T1000 (cell line): Measurements from ENCODE around the gene SLC1A5.
"Not testable (repeated sequence)": the region's sequence is repeated elsewhere in the genome, so short reads cannot be mapped to it uniquely, and the experiment has no call there.

Experiments
- DNase-seq: peaks from one replicate; lab custom pipeline; 2025; ENCODE audit warnings: mixed read lengths; lab: John Stamatoyannopoulos, UW

Gene SLC1A5

GRCh38 chr19:46788262-46788967 is at the start of gene SLC1A5:
Gene SLC1A5, minus strand, starts transcription at chr19:46788594. Its CDS starts 629 bp downstream, at chr19:46787965.
- DNase-seq: peak; percentile 96

GRCh38 chr19:46838160-46838559 is 49.8 kb upstream of the SLC1A5 start:
- no peak for DNase-seq

- no peak for DNase-seq
Measured at GRCh38 chr19:46834984-46835383, 46.6 kb upstream of the SLC1A5 start.

- DNase-seq: no peak
Measured at GRCh38 chr19:46834121-46834520, 45.7 kb upstream of the SLC1A5 start.

GRCh38 chr19:46830864-46831263 is 42.5 kb upstream of the SLC1A5 start:
- no peak for DNase-seq

- DNase-seq: peak; percentile 36
Measured at GRCh38 chr19:46828484-46828883, 40.1 kb upstream of the SLC1A5 start.

- no peak for DNase-seq
Measured at GRCh38 chr19:46825731-46826055, 37.3 kb upstream of the SLC1A5 start.

GRCh38 chr19:46824890-46825730 is 36.7 kb upstream of the SLC1A5 start:
- no peak for DNase-seq

GRCh38 chr19:46823049-46823448 is 34.7 kb upstream of the SLC1A5 start:
- DNase-seq: no peak

- DNase-seq: not testable (repeated sequence)
Measured at GRCh38 chr19:46822410-46822787, 34.0 kb upstream of the SLC1A5 start.

GRCh38 chr19:46821512-46822409 is 33.4 kb upstream of the SLC1A5 start:
- DNase-seq: no peak

- no peak for DNase-seq
Measured at GRCh38 chr19:46818812-46819211, 30.4 kb upstream of the SLC1A5 start.

GRCh38 chr19:46815833-46816627 is 27.6 kb upstream of the SLC1A5 start:
- DNase-seq: no peak

GRCh38 chr19:46813839-46814358 is 25.5 kb upstream of the SLC1A5 start:
- DNase-seq: no peak

- no peak for DNase-seq
Measured at GRCh38 chr19:46812977-46813838, 24.8 kb upstream of the SLC1A5 start.

GRCh38 chr19:46809534-46810272 is 21.3 kb upstream of the SLC1A5 start:
- no peak for DNase-seq

GRCh38 chr19:46806656-46807055 is 18.3 kb upstream of the SLC1A5 start:
- no peak for DNase-seq

- DNase-seq: not testable (repeated sequence)
Measured at GRCh38 chr19:46804432-46804831, 16.0 kb upstream of the SLC1A5 start.

GRCh38 chr19:46803555-46803954 is 15.2 kb upstream of the SLC1A5 start:
- no peak for DNase-seq

GRCh38 chr19:46802152-46802551 is 13.8 kb upstream of the SLC1A5 start:
- no peak for DNase-seq
